Left ventricle myocardium inferior (tissue), 1 donor: ENCODE measurements around the gene KLHL30. TPM values are rescaled to one million over a fixed set of nuclear protein-coding genes. Genes with fewer than 3 reads are reported as not detected.

Source experiments
- DNase-seq: peaks from one replicate; pipeline ENCODE4 v3.0.0-alpha.2; 2020
- H3K27ac ChIP-seq: fragments of 200-600 bp; replicated peaks from 2 replicates; pipeline ENCODE4 v1.8.0; 2021
- H3K27me3 ChIP-seq: fragments of 200-600 bp; 2 replicates; pipeline ENCODE4 v1.8.0; 2021; ENCODE audit warnings: low read depth
- H3K36me3 ChIP-seq: fragments of 200-600 bp; 2 replicates; pipeline ENCODE4 v1.8.0; 2021
- H3K4me1 ChIP-seq: fragments of 200-600 bp; 2 replicates; pipeline ENCODE4 v1.8.0; 2021
- H3K4me3 ChIP-seq: fragments of 200-600 bp; 2 replicates; pipeline ENCODE4 v1.8.0; 2021; ENCODE audit warnings: mild to moderate bottlenecking, moderate library complexity
- H3K9me3 ChIP-seq: fragments of 200-600 bp; replicated peaks from 2 replicates; pipeline ENCODE4 v1.8.0; 2021
- CTCF ChIP-seq: fragments of 200-600 bp; IDR thresholded peaks from 2 replicates; pipeline ENCODE4 v1.8.0; 2021; ENCODE audit warnings: antibody characterized with exemption, mild to moderate bottlenecking, borderline replicate concordance
- intact Hi-C: fragments of 100-400 bp; cut with micrococcal nuclease; formaldehyde crosslinking; loops from one replicate; pipeline ENCODE4 v1.11.0; 2022
- total RNA-seq: library from RNA; stranded (reverse); fragmentation: NEBNext Ultra II Directional; extraction: Animal tissue kit (Norgen Biotek cat#: 25700); gene quantifications from one replicate; pipeline ENCODE4 v1.2.1, GENCODE V29; 2021
- donor health status: DM: no; HTN: yes; CAD: no; lungs with severe emphysema.

KLHL30 gene
- total RNA-seq, 1 donor from 2014 or later: 17.3 TPM

- H3K36me3 ChIP-seq: no peaks in the 10 kb centered on the region
- H3K9me3 ChIP-seq: no peaks in the 10 kb centered on the region
- intact Hi-C loops: no loop called here
- H3K27me3 ChIP-seq: peaks cover 16% of the 10 kb centered on the region
- no peak overlapping the region for H3K27ac ChIP-seq
- no peak overlapping the region for H3K4me3 ChIP-seq
- no peak for TF ChIP-seq CTCF
- peaks cover 6% of the 10 kb centered on the region for H3K4me1 ChIP-seq
- no peak for DNase-seq
Measured at GRCh38 chr2:238104691-238105371, 33.6 kb upstream of the KLHL30 start.

- H3K4me1 ChIP-seq: peaks cover 6% of the 10 kb centered on the region
- DNase-seq: no peak
- intact Hi-C loops: no loop called here
- H3K9me3 ChIP-seq: no peaks in the 10 kb centered on the region
- no peak overlapping the region for H3K27ac ChIP-seq
- no peak overlapping the region for H3K4me3 ChIP-seq
- no peaks in the 10 kb centered on the region for H3K36me3 ChIP-seq
- no peak for TF ChIP-seq CTCF
- H3K27me3 ChIP-seq: peaks cover 16% of the 10 kb centered on the region
Measured at GRCh38 chr2:238105506-238106338, 32.7 kb upstream of the KLHL30 start.

GRCh38 chr2:238106339-238106697 is 32.1 kb upstream of the KLHL30 start:
- Histone ChIP-seq H3K4me3 (no peak overlapping the region), H3K27me3 (peaks cover 16% of the 10 kb centered on the region), H3K36me3 (no peaks in the 10 kb centered on the region), H3K4me1 (peaks cover 6% of the 10 kb centered on the region), H3K9me3 (no peaks in the 10 kb centered on the region), H3K27ac (no peak overlapping the region)
- no peak for TF ChIP-seq CTCF
- intact Hi-C loops: no loop called here
- DNase-seq: no peak

- no peak for DNase-seq
- peaks cover 16% of the 10 kb centered on the region for H3K27me3 ChIP-seq
- TF ChIP-seq CTCF: no peak
- no peak overlapping the region for H3K27ac ChIP-seq
- no peaks in the 10 kb centered on the region for H3K36me3 ChIP-seq
- peaks cover under 1% of the 10 kb centered on the region for H3K9me3 ChIP-seq
- intact Hi-C loops: no loop called here
- H3K4me1 ChIP-seq: peaks cover 6% of the 10 kb centered on the region
- H3K4me3 ChIP-seq: no peak overlapping the region
Measured at GRCh38 chr2:238106698-238107524, 31.6 kb upstream of the KLHL30 start.
